AG04449 (cell line): ENCODE results near the gene FARS2.

Experiments used
- CTCF ChIA-PET: fragments of 350-600 bp; formaldehyde crosslinking; extraction: SDS; loops from one replicate; lab custom pipeline; 2021; ENCODE audit warnings: antibody characterized with exemption; lab: Yijun Ruan, JAX
- POLR2A ChIA-PET: fragments of 400-600, 350-600 bp; formaldehyde crosslinking; extraction: SDS; loops from one replicate; lab custom pipeline; 2020; ENCODE audit warnings: antibody characterized with exemption, inconsistent platforms; lab: Yijun Ruan, JAX
- DNase-seq: peaks from one replicate; pipeline ENCODE4 v3.0.0-alpha.2; 2010; ENCODE audit warnings: low read depth, low spot score
- H3K4me3 ChIP-seq: 2 replicates; pipeline ENCODE4 v1.5.1; 2011; ENCODE audit warnings: low read depth, mild to moderate bottlenecking, control low read depth, low read length
- TF ChIP-seq, protein P1 (sequence below): IDR thresholded peaks from one replicate; pipeline ENCODE4 v1.5.1; 2011; ENCODE audit warnings: mild to moderate bottlenecking, moderate library complexity, low read length, control low read depth, inconsistent platforms; ENCODE audit not compliant: insufficient read depth; ENCODE audit errors: missing control alignments

FARS2 gene

DNA sequence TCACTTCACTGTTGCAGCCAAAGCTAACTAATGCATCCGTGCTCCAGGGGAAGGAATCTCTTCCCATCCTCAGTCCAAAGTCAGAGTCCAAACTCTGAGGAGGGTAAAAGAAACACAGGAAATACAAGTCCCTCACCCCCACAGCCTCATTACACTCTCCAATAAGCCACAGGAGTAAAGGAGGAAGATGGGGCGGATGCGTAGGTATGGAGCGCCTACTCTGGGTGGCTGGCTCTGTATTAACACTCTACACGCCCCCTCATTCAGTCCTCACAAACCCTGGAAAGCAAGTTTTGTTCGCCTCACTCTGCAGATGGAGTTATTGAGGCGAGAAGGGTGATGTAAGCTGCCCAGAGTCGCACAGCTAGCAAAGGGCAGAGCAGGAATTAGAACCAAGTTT, 502.6 kb downstream of the FARS2 start:
- CTCF ChIA-PET, result interaction anchor here (1.1 to 3.1 kb wide), 4 partner anchors 9 to 293 kb away, joined by 3 to 15 read pairs (median 4); no protein-coding TSS in a partner anchor
- TF ChIP-seq, protein P1, sequence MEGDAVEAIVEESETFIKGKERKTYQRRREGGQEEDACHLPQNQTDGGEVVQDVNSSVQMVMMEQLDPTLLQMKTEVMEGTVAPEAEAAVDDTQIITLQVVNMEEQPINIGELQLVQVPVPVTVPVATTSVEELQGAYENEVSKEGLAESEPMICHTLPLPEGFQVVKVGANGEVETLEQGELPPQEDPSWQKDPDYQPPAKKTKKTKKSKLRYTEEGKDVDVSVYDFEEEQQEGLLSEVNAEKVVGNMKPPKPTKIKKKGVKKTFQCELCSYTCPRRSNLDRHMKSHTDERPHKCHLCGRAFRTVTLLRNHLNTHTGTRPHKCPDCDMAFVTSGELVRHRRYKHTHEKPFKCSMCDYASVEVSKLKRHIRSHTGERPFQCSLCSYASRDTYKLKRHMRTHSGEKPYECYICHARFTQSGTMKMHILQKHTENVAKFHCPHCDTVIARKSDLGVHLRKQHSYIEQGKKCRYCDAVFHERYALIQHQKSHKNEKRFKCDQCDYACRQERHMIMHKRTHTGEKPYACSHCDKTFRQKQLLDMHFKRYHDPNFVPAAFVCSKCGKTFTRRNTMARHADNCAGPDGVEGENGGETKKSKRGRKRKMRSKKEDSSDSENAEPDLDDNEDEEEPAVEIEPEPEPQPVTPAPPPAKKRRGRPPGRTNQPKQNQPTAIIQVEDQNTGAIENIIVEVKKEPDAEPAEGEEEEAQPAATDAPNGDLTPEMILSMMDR, result no peak
- H3K4me3 ChIP-seq, result no peak overlapping the region
- DNase-seq, result no peak
- POLR2A ChIA-PET, result interaction anchor here (0.6 kb wide), 1 partner anchor 356 kb away, joined by 3 read pairs; no protein-coding TSS in a partner anchor

DNA sequence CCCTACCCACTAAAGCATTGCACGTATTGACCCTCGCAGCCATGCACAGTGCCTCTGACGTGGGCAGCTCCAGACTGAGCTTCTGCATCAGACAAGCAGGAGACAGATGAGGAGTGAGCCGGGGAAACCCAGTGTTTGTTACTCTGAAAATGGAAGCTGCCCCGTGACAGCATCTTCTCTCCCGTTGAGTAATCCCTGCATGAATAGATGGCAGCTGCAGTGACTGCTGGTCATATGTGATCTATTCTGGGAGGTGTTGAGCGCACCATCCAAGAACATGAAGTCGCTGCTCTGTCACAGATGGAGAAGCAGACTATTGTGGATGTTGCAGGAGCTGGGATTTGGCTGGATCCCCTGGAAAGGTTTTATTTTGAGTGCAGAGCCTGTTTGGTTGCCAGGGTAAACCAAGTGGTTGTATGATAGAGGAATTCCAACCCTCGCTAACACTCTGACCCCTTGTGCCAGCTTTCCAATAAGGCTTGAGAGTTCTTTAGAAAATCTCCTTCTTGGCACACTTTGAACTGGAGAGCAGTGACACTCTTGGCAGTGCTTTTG, 503.2 kb downstream of the FARS2 start:
- ChIA-PET CTCF (interaction anchor here (1.0 to 3.1 kb wide), 7 partner anchors 10 to 622 kb away, joined by 3 to 15 read pairs (median 4); no protein-coding TSS in a partner anchor), POLR2A (no interaction called here)
- TF ChIP-seq, protein P1, result no peak
- DNase-seq, result no peak
- H3K4me3 ChIP-seq, result no peak overlapping the region

DNA sequence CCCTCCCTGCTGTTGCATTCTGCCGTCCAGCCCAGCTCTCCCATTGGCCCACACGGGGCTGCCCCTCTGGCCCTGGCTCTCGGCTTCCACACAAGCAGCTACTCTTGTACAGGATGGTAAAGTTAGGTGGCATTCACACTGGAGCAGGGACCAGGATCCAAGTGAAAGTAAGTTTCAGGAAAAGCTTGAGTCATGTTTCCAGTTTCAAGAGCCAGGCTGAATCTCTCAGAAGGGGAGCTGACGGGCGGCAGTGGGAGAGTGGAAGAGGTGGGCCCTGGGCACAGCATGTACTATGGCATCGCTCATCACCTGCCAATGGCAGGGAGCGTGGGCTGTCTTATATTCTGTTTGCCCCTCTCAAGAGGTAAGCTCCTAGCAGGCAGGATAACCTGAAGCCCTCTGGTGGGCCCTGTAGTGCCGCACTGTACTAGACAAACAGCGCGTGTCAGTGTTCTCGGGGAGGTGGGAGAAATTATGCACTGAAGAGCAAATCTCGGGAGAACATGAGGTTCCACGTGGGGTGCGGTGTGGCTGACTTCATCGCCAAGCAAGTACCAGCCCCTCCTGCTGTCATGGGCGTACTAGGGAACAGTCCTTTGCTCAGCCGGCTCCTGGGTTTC, 503.9 kb downstream of the FARS2 start:
- no peak overlapping the region for H3K4me3 ChIP-seq
- no peak for DNase-seq
- ChIA-PET POLR2A (no interaction called here), CTCF (interaction anchor here (1.0 to 3.1 kb wide), 7 partner anchors 12 to 782 kb away, joined by 3 to 15 read pairs (median 3); no protein-coding TSS in a partner anchor)
- TF ChIP-seq, protein P1, result no peak

DNA sequence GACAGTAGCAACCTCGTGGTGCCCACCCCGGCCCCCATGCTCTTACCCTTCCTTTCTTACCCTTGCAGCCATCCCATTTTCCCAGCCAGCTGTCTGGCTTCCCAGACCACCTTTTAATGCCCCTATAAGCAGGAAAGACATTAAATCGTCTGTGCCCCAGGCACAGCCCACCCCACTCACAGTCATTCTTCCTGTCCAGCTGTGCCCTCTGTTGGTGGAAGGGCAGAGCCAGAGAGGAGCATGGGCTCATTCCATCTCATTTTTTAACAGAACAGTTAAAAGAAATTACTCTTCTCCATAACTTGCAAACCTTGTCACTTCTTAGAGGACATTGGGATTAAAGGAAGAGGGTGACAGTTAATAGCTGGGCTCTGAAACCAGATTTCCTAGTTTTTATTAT, 504.9 kb downstream of the FARS2 start:
- TF ChIP-seq, protein P1, result peak; percentile 59
- ChIA-PET CTCF (interaction anchor here (1.2 to 3.1 kb wide), 7 partner anchors 9 to 781 kb away, joined by 3 to 15 read pairs (median 3); no protein-coding TSS in a partner anchor), POLR2A (no interaction called here)
- no peak overlapping the region for H3K4me3 ChIP-seq
- no peak for DNase-seq

DNA sequence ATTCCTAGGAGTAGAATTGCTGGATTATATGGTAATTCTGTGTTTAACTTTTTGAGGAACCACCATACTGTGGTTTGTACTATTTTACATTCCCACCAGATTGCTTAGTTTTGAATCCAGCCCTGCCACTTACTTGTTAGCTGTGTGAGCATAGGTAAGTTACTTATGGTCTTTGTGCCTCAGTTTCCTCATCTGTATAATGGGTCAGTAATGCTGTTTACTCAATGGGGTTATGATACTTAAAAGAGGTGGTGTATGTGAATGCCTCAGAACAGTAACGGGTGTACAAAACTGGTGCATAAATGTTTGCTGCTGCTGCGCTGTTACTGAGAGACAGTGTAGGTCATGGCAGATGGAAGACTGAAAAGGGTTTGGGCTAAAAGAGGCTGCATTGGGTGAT, 506.2 kb downstream of the FARS2 start:
- TF ChIP-seq, protein P1, result no peak
- CTCF ChIA-PET, result interaction anchor here (1.2 kb wide), 2 partner anchors 8 to 15 kb away, joined by 3 read pairs; no protein-coding TSS in a partner anchor
- no peak for DNase-seq
- no peak overlapping the region for H3K4me3 ChIP-seq
- POLR2A ChIA-PET, result no interaction called here

DNA sequence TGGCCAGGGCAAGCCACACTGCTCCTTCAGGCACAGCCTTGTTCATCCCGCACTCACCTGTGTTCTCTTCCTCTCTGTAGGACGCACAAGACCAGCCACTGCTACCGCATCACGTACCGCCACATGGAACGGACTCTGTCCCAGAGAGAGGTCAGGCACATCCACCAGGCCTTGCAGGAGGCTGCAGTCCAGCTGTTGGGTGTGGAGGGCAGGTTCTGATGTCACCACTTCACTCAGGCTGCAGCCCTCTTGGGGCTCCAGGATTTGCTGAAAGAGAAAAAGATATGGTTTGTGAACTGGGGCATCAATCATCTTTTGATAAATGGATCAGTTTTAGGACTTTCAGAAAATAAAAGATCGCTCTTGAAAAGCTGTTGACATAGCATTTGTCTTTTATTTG, 509.9 kb downstream of the FARS2 start:
- no peak for DNase-seq
- POLR2A ChIA-PET, result no interaction called here
- TF ChIP-seq, protein P1, result no peak
- CTCF ChIA-PET, result interaction anchor here (0.9 kb wide), 1 partner anchor 300 kb away, joined by 3 read pairs; no protein-coding TSS in a partner anchor
- no peak overlapping the region for H3K4me3 ChIP-seq
